Kidney (tissue), 14 donors: ENCODE measurements around the gene HMBS. TPM values are rescaled to one million over a fixed set of nuclear protein-coding genes. Genes with fewer than 3 reads are reported as not detected.
A peak's percentile ranks its signal among the peaks of the same experiment; 100 is the strongest.

Experiments used
- DNase-seq, 5 donors: peaks; one replicate each; pipeline ENCODE4 v3.0.0-alpha.2; 2013 to 2020
- FAIRE-seq: peaks from 2 replicates; lab custom pipeline; 2012; peaks lifted over from hg19 to GRCh38; lab: Jason Lieb, UNC
- H3K27ac ChIP-seq, 2 donors: one replicate each; pipeline ENCODE4 v1.7.0; 2013; ENCODE audit warnings: low read depth in 2 of 2, low read length in 2 of 2, inconsistent platforms in 1 of 2
- H3K27me3 ChIP-seq: one replicate; pipeline ENCODE4 v1.7.1; 2013; ENCODE audit warnings: low read length, inconsistent platforms; ENCODE audit not compliant: control insufficient read depth, insufficient read depth
- H3K36me3 ChIP-seq, 3 donors: one replicate each; pipeline versions ENCODE4 v1.7.0 to v1.7.1; 2013; ENCODE audit warnings: low read length in 3 of 3, control low read depth in 1 of 3, inconsistent platforms in 1 of 3; ENCODE audit not compliant: insufficient read depth in 3 of 3, control insufficient read depth in 2 of 3
- H3K4me1 ChIP-seq, 3 donors: one replicate each; pipeline versions ENCODE4 v1.7.0 to v1.7.1; 2013; ENCODE audit warnings: low read length in 3 of 3, inconsistent platforms in 1 of 3, low read depth in 1 of 3; ENCODE audit not compliant: control insufficient read depth in 2 of 3, insufficient read depth in 2 of 3
- H3K4me3 ChIP-seq, 3 donors: one replicate each; pipeline versions ENCODE4 v1.7.0 to v1.8.1; 2013; ENCODE audit warnings: low read length in 3 of 3, control low read depth in 1 of 3, inconsistent platforms in 1 of 3
- H3K9ac ChIP-seq, 3 donors: one replicate each; pipeline versions ENCODE4 v1.7.0 to v1.7.1; 2013; ENCODE audit warnings: low read length in 3 of 3, control low read depth in 1 of 3, inconsistent platforms in 1 of 3
- H3K9me3 ChIP-seq, 3 donors: one replicate each; pipeline versions ENCODE4 v1.7.0 to v1.7.1; 2013; ENCODE audit warnings: low read length in 3 of 3, control low read depth in 1 of 3, inconsistent platforms in 1 of 3; ENCODE audit not compliant: control insufficient read depth in 2 of 3, insufficient read depth in 1 of 3
- intact Hi-C: fragments of 100-400 bp; cut with DNase I; formaldehyde crosslinking; loops from one replicate; pipeline ENCODE4 v1.11.1; 2022
- polyA plus RNA-seq: library from polyadenylated mRNA; stranded (reverse); fragments of 350-450 nt; fragmentation: Illumina TruSeq; extraction: RNeasy Lipid Tissue Mini Kit (QIAGEN cat#74804); gene quantifications from one replicate; pipeline ENCODE4 v1.2.3, GENCODE V29; 2014; ENCODE audit warnings: low read depth, low replicate concordance; ENCODE audit not compliant: insufficient read depth
- total RNA-seq: library from RNA; stranded (reverse); fragmentation: NEBNext Ultra II Directional; extraction: Animal tissue kit (Norgen Biotek cat#: 25700); gene quantifications from one replicate; pipeline ENCODE4 v1.2.1, GENCODE V29; 2021
- TF ChIP-seq, protein P1 (sequence below): IDR thresholded peaks from 3 replicates; pipeline ENCODE4 v1.5.1; 2012; ENCODE audit warnings: mild to moderate bottlenecking, moderate library complexity, borderline replicate concordance; ENCODE audit not compliant: insufficient read depth; ENCODE audit errors: extremely low read depth
- donor health status: control.
- donor health status: control.
- donor health status: control.
- donor health status: control.
- donor health status: control.
- donor health status: DM: yes; HTN: yes; CAD: no.
- donor health status: Normal renal cell carcinoma (clear cell type).

Gene HMBS
- total and polyA plus RNA-seq, 2 donors from 2014 or later, result 16.7 to 32.3 TPM

DNA sequence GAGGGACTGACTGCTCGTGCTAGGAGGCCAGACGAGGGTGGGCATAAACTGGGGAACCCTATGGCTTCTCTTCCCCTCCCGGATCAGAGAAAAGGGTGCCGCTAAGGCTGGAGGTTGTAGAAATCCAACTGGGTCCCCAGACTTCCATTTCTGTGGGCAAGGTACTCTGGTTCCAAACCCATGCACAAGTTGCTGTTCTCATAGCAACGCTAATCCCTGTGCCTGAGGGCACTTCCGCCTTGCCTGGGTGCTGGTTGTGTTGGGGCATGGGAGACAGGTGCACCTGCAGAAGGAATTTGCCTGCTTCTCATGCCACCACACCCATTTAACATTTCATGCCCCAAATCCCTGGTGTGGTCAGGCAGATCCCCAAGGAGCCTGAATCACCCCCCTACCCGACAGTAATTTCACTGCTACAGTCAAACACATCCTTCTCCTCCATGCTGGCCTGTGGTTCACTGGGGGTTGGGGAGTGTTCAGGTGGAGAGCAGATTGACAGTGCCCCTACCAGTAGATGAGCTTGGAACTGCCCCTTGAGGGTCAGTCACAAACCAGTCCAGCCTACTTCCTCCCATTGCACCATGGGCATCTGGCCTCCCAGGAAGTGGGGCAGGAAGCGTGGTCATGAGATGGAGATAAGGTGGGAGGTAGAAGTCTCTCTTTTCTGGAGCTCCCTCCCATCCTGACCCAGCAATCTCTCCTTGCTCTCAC is 23.6 kb downstream of the HMBS start:
- Histone ChIP-seq H3K9ac (peak overlapping the region; percentile 28 to 41 (median 34)), H3K4me1 (peaks cover 6 to 37% (median 23%) of the 10 kb centered on the region in 3 donors), H3K36me3 (peaks cover 0 to 19% (median 10%) of the 10 kb centered on the region in 3 donors), H3K27me3 (no peaks in the 10 kb centered on the region), H3K9me3 (no peaks in the 10 kb centered on the region), H3K27ac (peak overlapping the region; percentile 23 to 49), H3K4me3 (peak overlapping the region; percentile 59 to 83 (median 83))
- intact Hi-C loops, result no loop called here
- no peak for FAIRE-seq
- DNase-seq, result peak; percentile 59 to 87 (median 78)
- TF ChIP-seq, protein P1, sequence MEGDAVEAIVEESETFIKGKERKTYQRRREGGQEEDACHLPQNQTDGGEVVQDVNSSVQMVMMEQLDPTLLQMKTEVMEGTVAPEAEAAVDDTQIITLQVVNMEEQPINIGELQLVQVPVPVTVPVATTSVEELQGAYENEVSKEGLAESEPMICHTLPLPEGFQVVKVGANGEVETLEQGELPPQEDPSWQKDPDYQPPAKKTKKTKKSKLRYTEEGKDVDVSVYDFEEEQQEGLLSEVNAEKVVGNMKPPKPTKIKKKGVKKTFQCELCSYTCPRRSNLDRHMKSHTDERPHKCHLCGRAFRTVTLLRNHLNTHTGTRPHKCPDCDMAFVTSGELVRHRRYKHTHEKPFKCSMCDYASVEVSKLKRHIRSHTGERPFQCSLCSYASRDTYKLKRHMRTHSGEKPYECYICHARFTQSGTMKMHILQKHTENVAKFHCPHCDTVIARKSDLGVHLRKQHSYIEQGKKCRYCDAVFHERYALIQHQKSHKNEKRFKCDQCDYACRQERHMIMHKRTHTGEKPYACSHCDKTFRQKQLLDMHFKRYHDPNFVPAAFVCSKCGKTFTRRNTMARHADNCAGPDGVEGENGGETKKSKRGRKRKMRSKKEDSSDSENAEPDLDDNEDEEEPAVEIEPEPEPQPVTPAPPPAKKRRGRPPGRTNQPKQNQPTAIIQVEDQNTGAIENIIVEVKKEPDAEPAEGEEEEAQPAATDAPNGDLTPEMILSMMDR, result no peak

DNA sequence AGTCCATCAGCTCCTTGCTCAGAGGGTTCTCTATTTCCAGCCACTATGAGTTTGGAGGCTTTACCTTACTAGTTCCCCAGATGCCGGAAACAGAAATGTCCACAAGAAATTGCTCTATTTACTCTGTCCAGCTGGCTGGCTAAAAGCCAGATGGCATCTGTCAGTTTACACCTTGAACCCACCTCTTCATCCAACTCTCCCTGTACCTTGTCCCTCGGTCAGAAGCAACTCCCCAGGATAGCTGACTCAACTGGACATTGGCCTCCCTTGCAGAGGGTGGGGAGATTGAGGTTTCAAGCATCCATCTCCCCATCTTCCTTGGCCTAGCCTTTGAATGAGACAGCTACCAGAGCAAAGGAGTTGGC is 24.2 kb downstream of the HMBS start:
- FAIRE-seq (no peak), DNase-seq (peak in 1 of 5 donors; percentile 30)
- intact Hi-C loops, result no loop called here
- Histone ChIP-seq H3K27me3 (no peaks in the 10 kb centered on the region), H3K4me3 (peak overlapping the region in 2 of 3 donors; percentile 83), H3K36me3 (peaks cover 0 to 19% (median 13%) of the 10 kb centered on the region in 3 donors), H3K9me3 (no peaks in the 10 kb centered on the region), H3K4me1 (peaks cover 6 to 37% (median 23%) of the 10 kb centered on the region in 3 donors), H3K27ac (peak overlapping the region in 1 of 2 donors; percentile 24), H3K9ac (no peak overlapping the region)
- TF ChIP-seq, protein P1, result no peak

DNA sequence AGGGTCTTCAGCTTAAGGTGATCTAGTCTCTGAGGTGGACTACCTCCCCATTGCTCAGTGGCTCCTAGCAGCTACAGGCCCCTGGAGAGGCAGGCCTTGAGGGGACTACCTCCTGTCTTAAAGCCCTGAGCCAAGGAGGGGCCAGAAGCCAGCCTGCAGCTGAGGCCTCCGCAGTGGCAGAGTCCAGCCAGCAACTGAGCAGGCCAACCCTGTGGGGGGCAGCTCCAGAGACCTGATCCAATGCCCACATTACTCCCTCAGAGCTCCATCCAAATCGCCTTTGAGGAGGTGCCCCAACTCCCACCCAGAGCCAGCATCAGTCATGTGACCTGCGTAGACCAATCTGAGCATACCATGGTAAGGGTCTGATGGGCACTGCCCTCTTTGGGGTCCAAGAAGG is 25.2 kb downstream of the HMBS start:
- intact Hi-C loops, result no loop called here
- Histone ChIP-seq H3K9ac (no peak overlapping the region), H3K27ac (no peak overlapping the region), H3K36me3 (peaks cover 0 to 28% (median 19%) of the 10 kb centered on the region in 3 donors), H3K4me1 (peaks cover 6 to 37% (median 23%) of the 10 kb centered on the region in 3 donors), H3K9me3 (no peaks in the 10 kb centered on the region), H3K4me3 (no peak overlapping the region), H3K27me3 (no peaks in the 10 kb centered on the region)
- FAIRE-seq (no peak), DNase-seq (peak in 1 of 5 donors; percentile 27)
- TF ChIP-seq, protein P1, result no peak
